ENCODE results near the gene TRIM23.

DNA sequence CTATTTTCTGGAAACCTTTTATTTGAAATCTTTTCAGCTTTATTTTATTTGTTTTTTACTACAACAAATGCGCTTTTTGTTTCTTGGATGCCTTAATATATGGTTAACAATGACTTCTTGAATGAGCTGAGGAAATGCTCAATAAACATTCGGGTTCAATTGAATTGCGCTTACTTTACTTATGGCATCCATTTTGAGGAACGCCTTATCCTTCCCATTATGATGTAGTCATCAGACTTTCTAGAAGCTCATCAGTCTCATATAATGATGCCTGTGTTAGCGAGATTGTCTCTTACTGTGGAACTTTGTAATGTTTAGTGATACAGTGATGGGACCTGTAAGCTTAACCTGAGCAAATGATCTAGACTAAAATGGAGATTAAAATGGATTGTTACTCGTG, 1.6 kb upstream of the TRIM23 start:
- TF ChIP-seq POLR2A (IDR thresholded peaks at IDR 0.05) (no peak), CTCF (IDR thresholded peaks at IDR 0.05) (no peak)
